Effector memory CD8-positive, alpha-beta T cell (primary cell): ENCODE results near the gene NPY2R.

Experiments
- ATAC-seq: fragments of 150-1000 bp; cut with Tn5 transposase; replicated peaks from 2 replicates; pipeline ENCODE4 v1.10.0; 2021; ENCODE audit warnings: mild to moderate bottlenecking, moderate library complexity
- DNase-seq, 3 experiments: peaks; one replicate each; pipeline ENCODE4 v3.0.0; 2021
- H3K27ac Mint-ChIP-seq, 2 donors: one replicate each; pipeline ENCODE4 v1.8.0; 2022; ENCODE audit warnings: mild to moderate bottlenecking in 2 of 2, mixed read lengths in 2 of 2, moderate library complexity in 2 of 2
- H3K27me3 Mint-ChIP-seq, 2 donors: one replicate each; pipeline ENCODE4 v1.8.0; 2022; ENCODE audit warnings: mixed read lengths in 2 of 2
- H3K36me3 Mint-ChIP-seq: one replicate; pipeline ENCODE4 v1.8.0; 2022; ENCODE audit warnings: mild to moderate bottlenecking, moderate library complexity, mixed read lengths; ENCODE audit not compliant: insufficient read depth
- H3K4me1 Mint-ChIP-seq, 2 donors: one replicate each; pipeline ENCODE4 v1.8.0; 2022; ENCODE audit warnings: low read depth in 2 of 2, mixed read lengths in 2 of 2
- H3K4me3 Mint-ChIP-seq, 2 donors: one replicate each; pipeline ENCODE4 v1.8.0; 2022; ENCODE audit warnings: mild to moderate bottlenecking in 2 of 2, mixed read lengths in 2 of 2, moderate library complexity in 2 of 2
- H3K9me3 Mint-ChIP-seq, 2 donors: one replicate each; pipeline ENCODE4 v1.8.0; 2022; ENCODE audit warnings: mixed read lengths in 2 of 2

Gene NPY2R

DNA sequence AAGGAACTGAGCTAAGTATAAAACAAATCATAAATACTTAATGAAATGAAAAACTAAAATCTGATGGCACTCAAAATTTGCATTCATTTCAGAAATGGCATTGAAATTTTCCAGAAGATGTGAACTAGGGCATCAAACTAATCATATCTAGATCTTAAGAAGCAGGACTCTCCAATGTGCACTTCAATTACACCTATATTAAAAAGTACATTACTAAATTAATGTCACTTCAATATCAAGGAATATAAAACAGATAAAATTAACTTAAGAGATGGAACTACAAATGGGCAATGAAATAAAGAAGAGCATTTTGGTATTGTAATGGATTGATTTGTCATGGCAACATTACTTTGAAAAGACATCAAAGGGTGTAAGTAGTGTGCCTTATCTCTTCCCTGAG, 20.3 kb downstream of the NPY2R start:
- no peaks in the 10 kb centered on the region for H3K27me3 Mint-ChIP-seq
- H3K9me3 Mint-ChIP-seq: no peaks in the 10 kb centered on the region
- no peaks in the 10 kb centered on the region for H3K4me1 Mint-ChIP-seq
- DNase-seq (no peak), ATAC-seq (no peak)
- no peaks in the 10 kb centered on the region for H3K36me3 Mint-ChIP-seq
- H3K4me3 Mint-ChIP-seq: no peak overlapping the region
- no peak overlapping the region for H3K27ac Mint-ChIP-seq

DNA sequence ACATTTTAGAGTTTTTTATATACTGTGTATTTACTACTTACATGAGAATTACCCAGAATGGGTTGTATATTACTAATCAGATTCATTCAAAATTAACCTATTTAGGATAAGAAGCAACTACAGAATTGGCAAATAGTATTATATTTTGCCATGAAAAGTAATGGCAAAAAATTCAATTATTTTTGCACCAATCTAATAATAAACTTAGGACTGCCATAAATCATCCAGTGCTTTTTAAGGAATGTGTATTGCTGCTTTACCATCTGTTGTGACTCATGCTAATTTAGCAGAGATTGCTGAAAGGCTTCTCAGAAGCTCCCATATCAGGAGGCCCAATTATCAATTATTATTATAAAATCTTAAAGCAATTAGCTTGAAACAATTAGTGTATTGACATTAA, 24.0 kb downstream of the NPY2R start:
- Mint-ChIP-seq H3K27ac (no peak overlapping the region), H3K4me3 (no peak overlapping the region), H3K4me1 (no peaks in the 10 kb centered on the region), H3K27me3 (no peaks in the 10 kb centered on the region), H3K9me3 (peaks cover 0 to 2% of the 10 kb centered on the region in 2 donors), H3K36me3 (no peaks in the 10 kb centered on the region)
- no peak for ATAC-seq
- DNase-seq: no peak

DNA sequence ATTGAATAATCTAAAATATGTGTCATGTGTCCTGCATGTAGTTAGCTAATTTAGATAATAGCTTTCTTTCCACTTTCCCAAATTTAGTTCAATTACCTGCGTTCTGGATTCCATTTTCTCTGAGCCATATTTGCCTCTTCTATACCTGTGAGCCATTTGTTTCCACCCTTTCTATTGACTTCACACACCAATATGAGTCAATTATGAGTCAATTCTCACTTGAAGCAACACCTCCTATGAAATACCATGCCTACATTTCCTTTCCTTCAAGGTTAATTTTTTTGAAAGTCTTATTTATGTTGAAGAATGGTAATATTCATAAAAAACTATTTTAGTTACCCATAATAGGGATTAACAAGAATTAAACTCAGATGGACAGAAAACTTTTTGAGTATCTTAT, 25.8 kb downstream of the NPY2R start:
- H3K9me3 Mint-ChIP-seq: peaks cover 0 to 2% of the 10 kb centered on the region in 2 donors

DNA sequence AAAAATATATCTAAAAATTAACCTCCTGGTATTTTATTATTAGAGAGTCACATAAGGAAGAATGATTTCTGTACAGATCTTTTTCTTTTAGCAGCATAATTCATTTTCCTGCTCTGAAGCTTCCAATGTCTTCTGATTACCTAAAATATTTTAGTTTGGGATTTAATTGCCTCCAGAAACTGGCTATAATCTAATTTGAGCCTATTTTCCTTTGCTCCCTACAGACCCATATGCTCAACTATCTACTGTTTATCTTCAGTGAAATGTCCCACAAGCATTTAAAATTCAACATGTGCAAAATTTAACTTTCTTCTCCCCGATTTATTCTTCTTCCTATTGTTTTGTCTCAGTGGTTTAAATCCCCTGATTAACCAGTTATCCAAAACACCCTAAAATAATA, 29.1 kb downstream of the NPY2R start:
- DNase-seq: no peak
- Mint-ChIP-seq H3K36me3 (no peaks in the 10 kb centered on the region), H3K27me3 (no peaks in the 10 kb centered on the region), H3K4me1 (no peaks in the 10 kb centered on the region), H3K27ac (no peak overlapping the region), H3K9me3 (peaks cover 0 to 5% of the 10 kb centered on the region in 2 donors), H3K4me3 (no peak overlapping the region)
- no peak for ATAC-seq

More for the DNA sequence above, 25.8 kb downstream of the NPY2R start:
- Mint-ChIP-seq H3K36me3 (no peaks in the 10 kb centered on the region), H3K27ac (no peak overlapping the region), H3K4me1 (no peaks in the 10 kb centered on the region), H3K27me3 (no peaks in the 10 kb centered on the region), H3K4me3 (no peak overlapping the region)
- no peak for ATAC-seq
- DNase-seq: no peak

DNA sequence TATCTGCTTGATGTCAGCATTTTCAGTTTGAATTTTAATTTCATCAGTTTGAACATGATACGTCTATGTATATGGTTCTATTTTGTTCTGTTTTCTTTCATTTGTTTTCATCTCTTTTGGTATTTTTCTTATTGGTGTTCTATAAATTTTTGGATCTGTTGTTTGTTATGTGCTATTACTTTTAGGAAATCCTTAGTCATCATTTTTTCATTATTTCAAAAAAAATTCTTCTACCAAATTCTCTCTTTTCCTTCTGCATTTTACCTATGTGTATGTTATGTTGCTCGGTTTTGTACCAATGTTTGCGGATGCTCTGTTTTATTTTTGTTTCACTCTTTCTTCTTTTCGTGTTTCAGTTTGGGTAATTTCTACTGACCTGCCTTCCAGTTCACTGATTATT, 32.8 kb downstream of the NPY2R start:
- no peaks in the 10 kb centered on the region for H3K4me1 Mint-ChIP-seq
- H3K9me3 Mint-ChIP-seq: peaks cover 0 to 3% of the 10 kb centered on the region in 2 donors
- no peak overlapping the region for H3K4me3 Mint-ChIP-seq
- DNase-seq: no peak
- no peak for ATAC-seq
- H3K27ac Mint-ChIP-seq: no peak overlapping the region
- H3K27me3 Mint-ChIP-seq: no peaks in the 10 kb centered on the region
- H3K36me3 Mint-ChIP-seq: no peaks in the 10 kb centered on the region

DNA sequence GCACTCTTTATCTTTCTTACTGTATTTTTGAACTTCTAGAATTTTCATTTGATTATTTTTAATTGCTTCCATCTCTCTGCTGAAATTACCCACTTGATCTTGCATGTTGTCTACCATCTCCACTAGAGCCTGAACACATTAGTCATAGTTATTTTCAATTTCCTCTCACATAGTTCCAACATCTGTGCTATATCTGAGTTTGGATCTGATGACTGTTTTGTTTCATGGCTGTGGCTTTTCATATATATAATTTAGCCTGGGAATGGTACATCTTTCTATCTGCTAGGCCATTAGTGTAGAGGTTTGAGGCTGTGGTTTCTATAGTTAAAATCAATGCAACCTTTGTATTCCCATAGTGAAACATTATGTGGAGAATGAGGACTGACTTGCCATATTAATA, 33.2 kb downstream of the NPY2R start:
- H3K36me3 Mint-ChIP-seq: no peaks in the 10 kb centered on the region
- no peaks in the 10 kb centered on the region for H3K27me3 Mint-ChIP-seq
- ATAC-seq (no peak), DNase-seq (no peak)
- no peak overlapping the region for H3K4me3 Mint-ChIP-seq
- peaks cover 0 to 3% of the 10 kb centered on the region in 2 donors for H3K9me3 Mint-ChIP-seq
- no peaks in the 10 kb centered on the region for H3K4me1 Mint-ChIP-seq
- H3K27ac Mint-ChIP-seq: no peak overlapping the region

DNA sequence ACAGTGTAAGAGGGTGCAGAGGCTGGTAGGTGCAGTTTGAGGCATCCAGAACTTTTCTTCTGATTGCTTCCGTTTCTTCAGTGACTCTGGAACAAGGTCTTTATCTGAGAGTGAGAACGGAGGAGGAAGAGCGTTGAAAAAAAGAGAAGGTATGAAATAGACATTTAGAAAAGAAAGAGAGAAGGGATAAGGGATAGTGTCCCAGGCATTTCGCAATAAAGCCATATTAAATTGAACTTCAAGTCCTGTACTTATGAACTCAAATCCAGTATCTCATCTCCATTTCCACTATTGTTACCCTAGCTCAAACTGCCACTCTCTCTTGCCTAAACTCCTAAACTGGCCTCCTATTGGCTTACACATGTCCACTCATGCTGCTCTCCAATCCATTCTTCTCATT, 36.7 kb downstream of the NPY2R start:
- Mint-ChIP-seq H3K4me3 (no peak overlapping the region), H3K27ac (no peak overlapping the region), H3K36me3 (no peaks in the 10 kb centered on the region), H3K27me3 (no peaks in the 10 kb centered on the region), H3K9me3 (peaks cover 0 to 3% of the 10 kb centered on the region in 2 donors), H3K4me1 (no peaks in the 10 kb centered on the region)
- DNase-seq (no peak), ATAC-seq (no peak)

DNA sequence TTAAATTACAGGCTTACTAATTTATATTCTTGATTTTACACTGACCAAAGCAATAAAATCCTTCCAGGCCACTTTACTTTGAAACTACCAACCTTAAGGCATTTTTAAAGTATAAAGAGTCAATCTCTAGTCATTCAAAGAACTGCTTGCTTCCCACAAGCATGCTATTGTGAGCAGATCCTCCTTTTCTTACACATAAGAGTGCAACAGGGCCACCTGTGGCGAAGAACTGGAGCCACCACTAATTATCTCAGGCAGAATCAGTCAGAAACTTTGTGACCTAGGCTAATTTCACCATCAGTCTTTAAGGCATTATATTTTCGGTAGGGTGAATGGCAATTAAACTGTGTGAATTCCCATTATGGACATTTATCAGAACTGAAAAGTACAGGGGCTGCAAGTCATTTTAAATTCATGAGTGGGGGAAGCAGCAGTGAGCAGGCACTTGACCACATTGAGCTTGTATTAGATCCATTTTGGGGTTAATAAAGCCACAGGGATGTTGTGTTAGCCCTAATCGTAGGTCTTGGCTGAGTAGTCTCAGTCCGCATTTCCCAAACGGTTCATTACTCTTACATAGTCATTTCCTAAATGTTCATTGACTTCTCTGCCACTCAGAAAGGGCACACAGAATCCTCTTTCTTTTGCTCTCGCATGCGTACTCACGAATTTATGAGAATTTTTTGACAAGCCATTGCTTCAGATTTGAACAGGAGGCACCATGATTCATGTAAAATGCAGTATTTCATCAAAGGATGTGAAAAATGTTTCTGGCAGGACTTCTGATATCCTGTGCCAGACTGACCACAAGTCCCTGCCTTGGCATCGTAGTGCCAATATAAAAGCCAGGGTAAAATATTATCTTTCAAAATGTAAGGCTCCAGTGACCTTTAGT, 39.8 kb downstream of the NPY2R start:
- no peaks in the 10 kb centered on the region for H3K36me3 Mint-ChIP-seq
- no peaks in the 10 kb centered on the region for H3K4me1 Mint-ChIP-seq
- no peaks in the 10 kb centered on the region for H3K27me3 Mint-ChIP-seq
- no peak overlapping the region for H3K4me3 Mint-ChIP-seq
- H3K27ac Mint-ChIP-seq: no peak overlapping the region
- ATAC-seq (no peak), DNase-seq (no peak)
- no peaks in the 10 kb centered on the region for H3K9me3 Mint-ChIP-seq

DNA sequence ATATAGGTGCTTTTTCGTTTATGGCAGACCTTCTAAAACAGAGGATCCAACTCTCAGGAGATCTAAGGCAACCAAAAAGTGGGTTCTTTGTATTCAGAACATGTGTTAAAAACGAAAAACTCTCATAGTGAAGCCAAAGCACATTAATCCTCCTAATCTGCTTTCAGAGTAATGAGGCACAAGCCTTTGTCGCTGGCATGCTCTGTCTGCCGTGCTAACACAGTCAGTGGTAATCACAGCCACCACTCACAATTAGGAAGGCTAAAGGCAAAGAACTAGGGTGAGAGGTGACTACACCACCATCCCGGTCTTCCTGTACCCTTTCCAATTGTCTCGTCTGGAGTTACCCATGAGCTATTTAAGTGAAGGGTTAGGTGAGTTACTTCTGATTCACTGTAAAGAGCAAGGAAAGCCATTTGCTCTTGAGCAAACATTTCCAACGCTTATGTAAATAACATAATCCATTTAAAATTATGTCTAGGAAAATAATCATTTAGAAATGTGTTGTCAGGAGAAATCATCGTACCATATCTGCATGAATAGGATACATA, 40.7 kb downstream of the NPY2R start:
- no peaks in the 10 kb centered on the region for H3K4me1 Mint-ChIP-seq
- DNase-seq: no peak
- no peak overlapping the region for H3K4me3 Mint-ChIP-seq
- H3K36me3 Mint-ChIP-seq: no peaks in the 10 kb centered on the region
- no peaks in the 10 kb centered on the region for H3K27me3 Mint-ChIP-seq
- H3K9me3 Mint-ChIP-seq: no peaks in the 10 kb centered on the region
- H3K27ac Mint-ChIP-seq: no peak overlapping the region
- ATAC-seq: no peak

DNA sequence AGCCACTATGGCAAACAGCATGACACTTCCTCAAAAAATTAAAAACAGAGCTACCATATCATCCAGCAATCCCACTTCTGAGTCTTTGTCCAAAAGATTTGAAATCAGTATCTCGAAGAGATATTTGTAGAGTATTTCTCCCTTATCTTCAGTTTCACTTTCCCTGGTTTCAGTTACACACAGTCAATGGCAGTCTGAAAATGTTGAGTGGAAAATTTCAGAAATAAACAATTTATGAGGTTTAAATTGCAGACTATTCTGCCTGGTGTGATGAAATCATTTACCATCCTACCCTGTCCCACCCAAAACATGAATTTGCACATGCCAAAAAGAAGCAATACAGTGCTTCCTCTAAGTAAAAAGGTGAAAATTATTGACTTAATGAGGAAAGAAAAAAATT, 43.9 kb downstream of the NPY2R start:
- Mint-ChIP-seq H3K4me1 (no peaks in the 10 kb centered on the region), H3K36me3 (no peaks in the 10 kb centered on the region), H3K9me3 (peaks cover 0 to under 1% of the 10 kb centered on the region in 2 donors), H3K27me3 (no peaks in the 10 kb centered on the region), H3K4me3 (no peak overlapping the region), H3K27ac (no peak overlapping the region)
- ATAC-seq (no peak), DNase-seq (no peak)

DNA sequence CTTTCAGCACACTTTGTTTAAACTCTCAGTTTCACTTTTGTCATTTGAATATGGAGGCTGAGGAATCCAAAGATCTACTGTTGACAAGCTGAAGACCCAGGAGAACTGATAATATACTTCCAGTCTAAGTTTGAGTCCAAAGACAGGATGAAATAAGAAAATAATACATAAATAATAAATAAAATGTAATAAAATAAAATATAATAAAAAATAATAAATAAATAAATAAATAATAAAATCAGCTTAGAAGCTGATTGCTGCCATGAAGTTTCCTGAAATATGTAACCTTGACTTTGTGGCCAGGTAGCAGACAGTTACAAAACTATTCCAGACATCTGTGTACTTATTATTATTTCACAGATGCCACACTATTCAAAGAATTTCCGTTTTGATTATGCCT, 55.0 kb downstream of the NPY2R start:
- H3K36me3 Mint-ChIP-seq: no peaks in the 10 kb centered on the region
- H3K9me3 Mint-ChIP-seq: no peaks in the 10 kb centered on the region
- H3K27me3 Mint-ChIP-seq: no peaks in the 10 kb centered on the region
- H3K4me3 Mint-ChIP-seq: no peak overlapping the region
- ATAC-seq (no peak), DNase-seq (no peak)
- H3K4me1 Mint-ChIP-seq: no peaks in the 10 kb centered on the region
- H3K27ac Mint-ChIP-seq: no peak overlapping the region

DNA sequence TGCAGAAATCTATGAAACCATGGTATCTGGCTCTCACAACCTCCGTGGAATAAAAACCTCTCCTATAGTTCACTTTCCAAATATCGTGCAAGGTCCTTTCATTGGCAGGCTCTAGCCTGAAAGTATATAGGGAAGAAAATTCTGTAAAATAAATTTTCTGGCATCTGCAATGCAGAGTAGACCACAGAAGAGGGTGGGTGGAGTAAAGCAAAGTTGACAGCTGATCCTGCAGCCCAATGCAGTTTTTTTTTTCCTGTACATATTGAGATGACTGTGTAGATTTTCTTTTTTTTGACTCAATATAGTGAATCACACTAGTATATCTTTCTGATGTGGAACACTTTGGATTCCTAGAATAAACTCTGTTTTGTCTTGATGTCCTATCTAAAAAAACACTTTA, 56.7 kb downstream of the NPY2R start:
- Mint-ChIP-seq H3K27me3 (no peaks in the 10 kb centered on the region), H3K4me3 (no peak overlapping the region), H3K4me1 (no peaks in the 10 kb centered on the region), H3K36me3 (no peaks in the 10 kb centered on the region), H3K27ac (no peak overlapping the region), H3K9me3 (no peaks in the 10 kb centered on the region)
- DNase-seq (no peak), ATAC-seq (no peak)
